H1 (cell line): ENCODE measurements around the gene LITAFD. TPM values are rescaled to one million over a fixed set of nuclear protein-coding genes. Genes with fewer than 3 reads are reported as not detected.

Experiments
- CTCF ChIA-PET: fragments of 300-600 bp; sonication (Branson Sonifier 250); formaldehyde crosslinking; loops from one replicate; lab custom pipeline; 2021; ENCODE audit not compliant: partially characterized antibody; lab: Charles Lee
- POLR2A ChIA-PET: fragments of 300-600 bp; sonication (Branson Sonifier 250); formaldehyde crosslinking; loops from one replicate; lab custom pipeline; 2021; ENCODE audit warnings: inconsistent platforms; ENCODE audit not compliant: partially characterized antibody; lab: Charles Lee
- DNase-seq, 2 experiments: peaks; one replicate each; pipeline versions ENCODE4 v3.0.0 to v3.0.0-alpha.2; 2010 to 2022; ENCODE audit warnings: low spot score in 2 of 2, low read depth in 1 of 2, mixed read lengths in 1 of 2
- FAIRE-seq: peaks from 2 replicates; lab custom pipeline; 2011; peaks lifted over from hg19 to GRCh38; lab: Jason Lieb, UNC
- H2AFZ ChIP-seq: 2 replicates; pipeline ENCODE4 v1.8.1; 2012; ENCODE audit warnings: low read length, inconsistent platforms
- H2AK5ac ChIP-seq: 2 replicates; pipeline ENCODE4 v1.6.1; 2013; ENCODE audit warnings: low read depth, low read length
- H2BK120ac ChIP-seq: replicated peaks from 2 replicates; pipeline ENCODE3; 2013; ENCODE audit warnings: low read depth, low read length, inconsistent platforms
- H2BK12ac ChIP-seq: 2 replicates; pipeline ENCODE4 v1.6.1; 2013; ENCODE audit warnings: low read depth, low read length
- H2BK15ac ChIP-seq: 2 replicates; pipeline ENCODE4 v1.6.1; 2013; ENCODE audit warnings: low read length
- H2BK20ac ChIP-seq: 2 replicates; pipeline ENCODE4 v1.6.1; 2013; ENCODE audit warnings: low read length
- H2BK5ac ChIP-seq: 2 replicates; pipeline ENCODE4 v1.6.1; 2013; ENCODE audit warnings: low read depth, low read length
- H3K14ac ChIP-seq: 2 replicates; pipeline ENCODE4 v1.6.1; 2013; ENCODE audit warnings: inconsistent platforms; ENCODE audit not compliant: insufficient read length
- H3K18ac ChIP-seq: 2 replicates; pipeline ENCODE4 v1.6.1; 2013; ENCODE audit warnings: low read length; ENCODE audit errors: extremely low read depth
- H3K23ac ChIP-seq: 2 replicates; pipeline ENCODE4 v1.6.1; 2013; ENCODE audit warnings: inconsistent platforms; ENCODE audit not compliant: insufficient read length
- H3K23me2 ChIP-seq: 2 replicates; pipeline ENCODE4 v1.6.1; 2013; ENCODE audit warnings: low read depth, low read length
- H3K27ac ChIP-seq: 2 replicates; pipeline ENCODE4 v1.6.1; 2011; ENCODE audit warnings: low read depth, low read length, inconsistent platforms
- H3K27me3 ChIP-seq, 4 experiments: replicated peaks in 1 of 4; 1 replicate in 1 of 4; 2 replicates in 3 of 4; pipeline versions ENCODE4 v1.6.1 to v1.8.1; 2011 to 2013; ENCODE audit warnings: low read length in 3 of 4, mild to moderate bottlenecking in 3 of 4, inconsistent platforms in 2 of 4, mixed read lengths in 2 of 4, moderate library complexity in 1 of 4; ENCODE audit not compliant: control insufficient read depth in 3 of 4, insufficient read depth in 3 of 4; ENCODE audit errors: extremely low read depth in 1 of 4
- H3K36me3 ChIP-seq, 4 experiments: 2 replicates each; pipeline versions ENCODE4 v1.6.1 to v1.8.1; 2011 to 2013; ENCODE audit warnings: mild to moderate bottlenecking in 4 of 4, low read length in 3 of 4, moderate library complexity in 2 of 4, control low read depth in 1 of 4, inconsistent platforms in 1 of 4; ENCODE audit not compliant: insufficient read depth in 4 of 4, control insufficient read depth in 2 of 4
- H3K4ac ChIP-seq: replicated peaks from 2 replicates; pipeline ENCODE3; 2013; ENCODE audit warnings: low read length, low read depth, mixed read lengths, inconsistent platforms; ENCODE audit not compliant: insufficient read length
- H3K4me1 ChIP-seq, 4 experiments: replicated peaks in 1 of 4; 1 replicate in 1 of 4; 2 replicates in 3 of 4; pipeline versions ENCODE4 v1.6.1 to v1.8.1; 2011 to 2013; ENCODE audit warnings: low read length in 3 of 4, inconsistent platforms in 2 of 4, mixed read lengths in 1 of 4; ENCODE audit not compliant: insufficient read depth in 4 of 4, control insufficient read depth in 3 of 4
- H3K4me2 ChIP-seq, 2 experiments: 2 replicates each; pipeline versions ENCODE4 v1.6.1 to v1.8.1; 2011 to 2013; ENCODE audit warnings: low read depth in 2 of 2, low read length in 2 of 2, control low read depth in 1 of 2, inconsistent platforms in 1 of 2, mild to moderate bottlenecking in 1 of 2; ENCODE audit not compliant: insufficient read depth in 1 of 2
- H3K4me3 ChIP-seq, 4 experiments: fragments of 200-600, 300-600 bp in 1 of 4; sonication (generic), shearing (Covaris generic), sonication (Bioruptor Twin) in 1 of 4; 2 replicates each; pipeline versions ENCODE4 v1.5.1 to v1.8.1; 2011 to 2016; ENCODE audit warnings: low read length in 4 of 4, low read depth in 3 of 4, control low read depth in 2 of 4, inconsistent platforms in 2 of 4, mild to moderate bottlenecking in 2 of 4, mixed read lengths in 1 of 4, moderate library complexity in 1 of 4; ENCODE audit not compliant: insufficient read depth in 2 of 4; ENCODE audit errors: extremely low read depth in 1 of 4
- H3K56ac ChIP-seq: replicated peaks from 2 replicates; pipeline ENCODE3; 2013; ENCODE audit warnings: low read depth, mild to moderate bottlenecking, mixed read lengths, low read length, inconsistent platforms; ENCODE audit not compliant: insufficient read length
- H3K79me1 ChIP-seq: 2 replicates; pipeline ENCODE4 v1.6.1; 2013; ENCODE audit warnings: low read depth, low read length, control low read depth
- H3K79me2 ChIP-seq, 2 experiments: 2 replicates each; pipeline versions ENCODE4 v1.6.1 to v1.8.1; 2012 to 2013; ENCODE audit warnings: low read length in 2 of 2, mild to moderate bottlenecking in 2 of 2, inconsistent platforms in 1 of 2; ENCODE audit not compliant: insufficient read depth in 2 of 2, control insufficient read depth in 1 of 2
- H3K9ac ChIP-seq, 4 experiments: replicated peaks in 1 of 4; 1 replicate in 1 of 4; 2 replicates in 3 of 4; pipeline versions ENCODE4 v1.6.1 to v1.8.1; 2011 to 2013; ENCODE audit warnings: low read depth in 3 of 4, low read length in 3 of 4, control low read depth in 2 of 4, mild to moderate bottlenecking in 2 of 4, moderate library complexity in 2 of 4, inconsistent platforms in 1 of 4; ENCODE audit errors: extremely low read depth in 1 of 4
- H3K9me3 ChIP-seq, 2 experiments: 2 replicates each; pipeline versions ENCODE4 v1.6.1 to v1.8.1; 2012 to 2013; ENCODE audit warnings: mild to moderate bottlenecking in 2 of 2, moderate library complexity in 2 of 2, control low read depth in 1 of 2, inconsistent platforms in 1 of 2, low read depth in 1 of 2, low read length in 1 of 2, mixed read lengths in 1 of 2; ENCODE audit not compliant: insufficient read depth in 2 of 2
- H4K20me1 ChIP-seq, 2 experiments: replicated peaks in 1 of 2; 2 replicates each; pipeline versions ENCODE3 to v1.8.1; 2011 to 2013; ENCODE audit warnings: inconsistent platforms in 2 of 2, low read length in 2 of 2, mild to moderate bottlenecking in 1 of 2; ENCODE audit not compliant: insufficient read depth in 2 of 2, control insufficient read depth in 1 of 2
- H4K5ac ChIP-seq: 2 replicates; pipeline ENCODE4 v1.6.1; 2013; ENCODE audit warnings: low read length, low read depth, mixed read lengths, inconsistent platforms; ENCODE audit not compliant: insufficient read length
- H4K8ac ChIP-seq: 2 replicates; pipeline ENCODE4 v1.8.0; 2013; ENCODE audit warnings: mild to moderate bottlenecking, moderate library complexity, low read length, inconsistent platforms; ENCODE audit not compliant: insufficient read depth; ENCODE audit errors: extremely low read depth
- H4K91ac ChIP-seq: replicated peaks from 2 replicates; pipeline ENCODE3; 2013; ENCODE audit warnings: low read length, mixed read lengths, inconsistent platforms; ENCODE audit not compliant: insufficient read length
- EGR1 ChIP-seq: IDR thresholded peaks from 2 replicates; pipeline ENCODE4 v1.6.1; 2011; ENCODE audit warnings: low read depth, low read length, borderline replicate concordance
- WGBS, 2 experiments: shearing (Covaris generic) in 1 of 2; methylation state at CpG; one replicate each; pipeline versions ENCODE4 v1.1.6 to v1.1.7; 2013 to 2015; ENCODE audit warnings: low lambda C conversion rate in 2 of 2, mixed read lengths in 2 of 2, inconsistent platforms in 1 of 2, low coverage in 1 of 2, missing lambda C conversion rate in 1 of 2; ENCODE audit not compliant: insufficient replicate concordance in 2 of 2, insufficient coverage in 1 of 2, insufficient read length in 1 of 2; ENCODE audit errors: extremely low coverage in 1 of 2, missing lambda C conversion rate in 1 of 2; 5-methylcytosine and 5-hydroxymethylcytosine counted together
- polyA plus RNA-seq, 7 experiments: library from polyadenylated mRNA; depleted of rRNA in 3 of 7; stranded (reverse) in 5 of 7; unstranded in 2 of 7; fragments of >200 nt in 5 of 7; fragments of 200-250 nt in 2 of 7; gene quantifications; 1 replicate in 5 of 7; 2 replicates in 1 of 7; 4 replicates in 1 of 7; pipeline versions ENCODE4 v1.2.1 to v1.2.3, GENCODE V29; 2011 to 2013; ENCODE audit warnings: missing spikeins in 2 of 7, mixed read lengths in 2 of 7
- total RNA-seq: library from RNA; stranded (reverse); fragmentation: NEBNext Ultra II Directional; extraction: Animal tissue kit (Norgen Biotek cat#: 25700); gene quantifications from 2 replicates; pipeline ENCODE4 v1.2.1, GENCODE V29; 2021

LITAFD gene
- total and polyA plus RNA-seq, 2 of the 8 experiments (the other 6 are each of a cell fraction or from before 2014, with no cell fraction given), result not detected

GRCh38 chr16:8849411-8850011, 32.6 kb upstream of the LITAFD start:
- Histone ChIP-seq H3K9me3 (no peaks in the 10 kb centered on the region), H2BK20ac (no peak overlapping the region), H2BK5ac (0 out of 2 replicates have a peak overlapping the region, but pooled peaks have one; percentile 30), H3K27ac (no peak overlapping the region), H4K5ac (no peak overlapping the region), H2AFZ (no peak overlapping the region), H3K79me2 (peaks cover 0 to 11% of the 10 kb centered on the region in 2 experiments; a peak in 2 of 4 replicates), H2AK5ac (0 out of 2 replicates have a peak overlapping the region, but pooled peaks have one; percentile 32), H3K18ac (no peak overlapping the region), H2BK120ac (no peak overlapping the region), H4K20me1 (peaks cover 16 to 22% of the 10 kb centered on the region in 2 experiments), H3K36me3 (peaks cover 5 to 66% (median 20%) of the 10 kb centered on the region in 4 experiments; a peak in 7 of 8 replicates), H3K27me3 (no peaks in the 10 kb centered on the region), H4K91ac (no peak overlapping the region), H3K23me2 (no peaks in the 10 kb centered on the region), H2BK12ac (no peak overlapping the region), H3K14ac (no peak overlapping the region), H3K4ac (no peak overlapping the region), H2BK15ac (no peak overlapping the region), H3K56ac (no peak overlapping the region), H3K4me2 (no peak overlapping the region), H3K9ac (peak overlapping the region in 1 of 4 experiments; percentile 15; a peak in 1 of 7 replicates), H3K79me1 (peaks cover 7% of the 10 kb centered on the region), H3K4me1 (peaks cover 0 to 19% (median 9%) of the 10 kb centered on the region in 4 experiments; a peak in 6 of 7 replicates), H3K23ac (no peak overlapping the region), H3K4me3 (no peak overlapping the region), H4K8ac (no peak overlapping the region)
- CTCF ChIA-PET, result interaction anchor here (0.9 to 8.8 kb wide), 5 partner anchors 11 to 35 kb away, joined by 3 to 90 read pairs (median 4); partner anchors contain the start of gene CARHSP1
- POLR2A ChIA-PET, result interaction anchor here (1.0 to 24.4 kb wide), 5 partner anchors 11 to 31 kb away, joined by 4 to 456 read pairs (median 7); partner anchors contain the start of genes CARHSP1 and LITAFD
- FAIRE-seq (no peak), DNase-seq (no peak)
- WGBS, 2 experiments, result 85% methylated on average over 19 of the region's 19 CpGs; no CpG with 5 or more reads in 1 of the 2 experiments
- TF ChIP-seq EGR1, result no peak
